ENCODE data around the gene DHRS1. TPM values are rescaled to one million over a fixed set of nuclear protein-coding genes. Genes with fewer than 3 reads are reported as not detected.

DHRS1 gene
- total and polyA plus RNA-seq, 2 of the 4 experiments (the other 2 are of a cell fraction), result 15.8 to 38.6 TPM

DNA sequence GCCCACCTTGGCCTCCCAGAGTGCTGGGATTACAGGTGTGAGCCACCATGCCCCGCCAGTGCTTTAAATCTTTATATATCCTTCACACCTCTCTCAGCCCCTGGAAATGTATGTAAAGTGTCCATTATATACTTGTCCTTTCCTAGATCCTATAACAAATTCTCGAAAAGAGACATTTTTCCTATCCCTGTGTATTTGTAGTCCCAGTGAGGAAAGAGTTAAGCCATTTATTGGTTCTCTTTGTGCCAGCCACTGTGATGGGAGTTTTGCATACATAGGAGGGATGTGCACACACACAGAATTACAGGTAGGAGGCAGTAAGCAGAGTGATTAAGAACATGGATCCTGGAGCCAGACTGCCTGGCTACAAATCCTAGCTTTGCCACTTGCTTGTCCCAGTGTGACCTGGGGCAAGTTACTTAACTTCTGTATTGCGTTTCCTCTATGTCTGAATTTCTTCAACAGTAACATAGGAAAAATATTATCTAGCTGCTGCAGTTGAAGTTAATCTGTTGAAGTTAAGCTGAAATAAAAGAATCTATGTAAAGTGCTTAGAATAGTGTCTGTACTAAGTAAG is 26.1 kb downstream of the DHRS1 start:
- Histone ChIP-seq H2BK20ac (ENCODE audit: low read depth, low read length) (no peak overlapping the region), H3K14ac (replicated peaks; ENCODE audit: low read depth, low read length) (no peak overlapping the region), H3K27me3 (ENCODE audit: control insufficient read depth, insufficient read depth, low read length) (no peaks in the 10 kb centered on the region), H3K56ac (ENCODE audit: extremely low read depth, insufficient read depth, low read length) (no peak overlapping the region), H2AK5ac (ENCODE audit: low read depth, low read length) (no peak overlapping the region), H3K4me1 (ENCODE audit: control insufficient read depth, insufficient read depth, low read length) (peaks cover 5% of the 10 kb centered on the region; the same call in 1 of the 2 replicates), H3K18ac (ENCODE audit: low read depth, low read length) (no peak overlapping the region), H4K91ac (ENCODE audit: insufficient read depth, low read depth, low read length) (no peak overlapping the region), H2BK15ac (ENCODE audit: low read depth, low read length) (no peak overlapping the region), H3K4me3 (ENCODE audit: insufficient read depth, low read depth, low read length) (no peak overlapping the region), H2AK9ac (replicated peaks; ENCODE audit: low read depth, low read length, poor library complexity) (no peak overlapping the region), H3K4me2 (ENCODE audit: low read depth, low read length) (no peak overlapping the region), H3K9ac (ENCODE audit: low read depth, low read length) (no peak overlapping the region), H3K23ac (ENCODE audit: low read depth, low read length) (no peak overlapping the region), H2AFZ (replicated peaks; ENCODE audit: low read length, poor library complexity) (no peak overlapping the region), H3K27ac (ENCODE audit: insufficient read depth, low read length) (no peak overlapping the region), H2BK5ac (ENCODE audit: low read depth, low read length, poor library complexity, severe bottlenecking) (no peak overlapping the region), H3K9me1 (ENCODE audit: insufficient read depth, low read length) (peaks cover 5% of the 10 kb centered on the region; the same call in 1 of the 2 replicates), H3K36me3 (ENCODE audit: control insufficient read depth, insufficient read depth, low read length) (peaks cover 8% of the 10 kb centered on the region; the same call in 1 of the 2 replicates), H2BK120ac (ENCODE audit: low read depth, low read length) (no peak overlapping the region), H4K5ac (ENCODE audit: low read depth, low read length) (no peak overlapping the region), H3K9me3 (ENCODE audit: control insufficient read depth, insufficient read depth, low read length) (no peaks in the 10 kb centered on the region), H4K20me1 (ENCODE audit: insufficient read depth, low read length) (no peaks in the 10 kb centered on the region), H4K8ac (ENCODE audit: low read depth in 2 of 2, low read length in 2 of 2) (no peak overlapping the region), H3K79me1 (ENCODE audit: low read depth in 1 of 2, low read length in 2 of 2) (peaks cover 12 to 30% of the 10 kb centered on the region in 2 experiments), H3K4ac (ENCODE audit: low read depth, low read length) (no peak overlapping the region)
- TF ChIP-seq NFE2L2 (IDR thresholded peaks at IDR 0.05; ENCODE audit: low read depth, low read length) (no peak), MAFK (IDR thresholded peaks at IDR 0.05; ENCODE audit: low read depth, low read length) (no peak), MAZ (IDR thresholded peaks at IDR 0.05; ENCODE audit: borderline replicate concordance, low read depth, low read length) (no peak), CEBPB (IDR thresholded peaks at IDR 0.05; ENCODE audit: low read depth, low read length) (no peak), BHLHE40 (IDR thresholded peaks at IDR 0.05; ENCODE audit: low read depth, low read length) (no peak), CHD1 (IDR thresholded peaks at IDR 0.05; ENCODE audit: low read depth, low read length) (no peak), MXI1 (IDR thresholded peaks at IDR 0.05; ENCODE audit: borderline replicate concordance, low read depth, low read length) (no peak), RAD21 (IDR thresholded peaks at IDR 0.05; ENCODE audit: low read length) (no peak), RFX5 (IDR thresholded peaks at IDR 0.05; ENCODE audit: low read depth, low read length) (no peak), FOS (IDR thresholded peaks at IDR 0.05; ENCODE audit: low read depth, low read length) (no peak), POLR2A (IDR thresholded peaks at IDR 0.05; ENCODE audit: low read depth, low read length) (no peak), SMC3 (IDR thresholded peaks at IDR 0.05; ENCODE audit: low read depth, low read length) (no peak), USF2 (IDR thresholded peaks at IDR 0.05; ENCODE audit: low read depth, low read length) (no peak), CTCF (conservative IDR thresholded peaks at IDR 0.05; ENCODE audit: low read depth, low read length) (no peak), RCOR1 (IDR thresholded peaks at IDR 0.05; ENCODE audit: insufficient replicate concordance, low read length) (no peak)
- TF ChIP-seq, protein P1, sequence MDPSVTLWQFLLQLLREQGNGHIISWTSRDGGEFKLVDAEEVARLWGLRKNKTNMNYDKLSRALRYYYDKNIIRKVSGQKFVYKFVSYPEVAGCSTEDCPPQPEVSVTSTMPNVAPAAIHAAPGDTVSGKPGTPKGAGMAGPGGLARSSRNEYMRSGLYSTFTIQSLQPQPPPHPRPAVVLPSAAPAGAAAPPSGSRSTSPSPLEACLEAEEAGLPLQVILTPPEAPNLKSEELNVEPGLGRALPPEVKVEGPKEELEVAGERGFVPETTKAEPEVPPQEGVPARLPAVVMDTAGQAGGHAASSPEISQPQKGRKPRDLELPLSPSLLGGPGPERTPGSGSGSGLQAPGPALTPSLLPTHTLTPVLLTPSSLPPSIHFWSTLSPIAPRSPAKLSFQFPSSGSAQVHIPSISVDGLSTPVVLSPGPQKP (IDR thresholded peaks at IDR 0.05; ENCODE audit: borderline replicate concordance, low read depth, low read length), result no peak
- WGBS, 2 experiments (ENCODE audit: extremely low coverage in 2 of 2, insufficient read length in 1 of 2), result no CpG with 5 or more reads among the region's 3 CpGs
- DNase-seq, result no peak
- in situ Hi-C loops (cut with MboI; ENCODE audit: low sequenced_read_pairs) (no loop called here), dilution Hi-C loops (cut with HindIII; ENCODE audit: low sequenced_read_pairs, unreplicated experiment) (no loop called here), intact Hi-C loops (cut with micrococcal nuclease) (no loop called here)
- ChIA-PET CTCF (no interaction called here), POLR2A (ENCODE audit: unreplicated experiment) (no interaction called here)
- no TSS peak for BruUV-seq (replicated peaks)
- ATAC-seq (ENCODE audit: low read depth), result no peak
